OCI-LY1 (cell line): ENCODE data around the gene SETD1A.

ENCODE experiments used
- H2AFZ ChIP-seq: fragments of 200-600 bp; sonication (generic), shearing (Covaris generic); 2 replicates; pipeline ENCODE4 v1.6.0; 2014; ENCODE audit warnings: antibody characterized with exemption, mild to moderate bottlenecking, low read length
- H3F3A ChIP-seq: fragments of 200-600 bp; sonication (generic), shearing (Covaris generic); 2 replicates; pipeline ENCODE4 v1.6.0; 2014; ENCODE audit warnings: mild to moderate bottlenecking, antibody characterized with exemption, low read length, moderate library complexity; ENCODE audit not compliant: insufficient read depth
- H3K27ac ChIP-seq: fragments of 200-600 bp; sonication (generic); 2 replicates; pipeline ENCODE4 v1.5.1; 2014; ENCODE audit warnings: low read length, mixed run types, mild to moderate bottlenecking, low read depth; ENCODE audit not compliant: poor library complexity, severe bottlenecking
- H3K27me3 ChIP-seq: fragments of 200-600 bp; sonication (generic); 2 replicates; pipeline ENCODE4 v1.6.0; 2014; ENCODE audit warnings: antibody characterized with exemption, mild to moderate bottlenecking, low read length, moderate library complexity; ENCODE audit not compliant: insufficient read depth
- H3K36me3 ChIP-seq: fragments of 200-600 bp; sonication (generic); 2 replicates; pipeline ENCODE4 v1.6.1; 2014; ENCODE audit warnings: mild to moderate bottlenecking, antibody characterized with exemption, low read length, moderate library complexity, mixed read lengths; ENCODE audit not compliant: insufficient read depth
- H3K4me1 ChIP-seq: fragments of 200-600 bp; sonication (generic); 2 replicates; pipeline ENCODE4 v1.5.1; 2014; ENCODE audit warnings: mild to moderate bottlenecking, low read length, moderate library complexity; ENCODE audit not compliant: insufficient read depth, severe bottlenecking
- H3K4me2 ChIP-seq: fragments of 200-600 bp; sonication (generic), shearing (Covaris generic); 2 replicates; pipeline ENCODE4 v1.6.1; 2014; ENCODE audit warnings: low read length
- H3K4me3 ChIP-seq: fragments of 200-600 bp; sonication (generic); 2 replicates; pipeline ENCODE4 v1.5.1; 2014; ENCODE audit warnings: low read length, low read depth, mild to moderate bottlenecking, mixed read lengths; ENCODE audit not compliant: poor library complexity, severe bottlenecking
- H3K79me2 ChIP-seq: fragments of 200-600 bp; shearing (Covaris generic); 2 replicates; pipeline ENCODE4 v1.6.1; 2016; ENCODE audit warnings: mixed run types, low read length, mixed read lengths; ENCODE audit not compliant: insufficient read depth
- H3K9ac ChIP-seq: fragments of 200-600 bp; sonication (generic), shearing (Covaris generic); 2 replicates; pipeline ENCODE4 v1.6.1; 2014; ENCODE audit warnings: mild to moderate bottlenecking, low read length, mixed read lengths
- H3K9me2 ChIP-seq: fragments of 200-600 bp; sonication (generic), shearing (Covaris generic); 2 replicates; pipeline ENCODE4 v1.6.1; 2014; ENCODE audit warnings: low read depth, mild to moderate bottlenecking, low read length, mixed read lengths
- H3K9me3 ChIP-seq: fragments of 200-600 bp; shearing (Covaris generic); 2 replicates; pipeline ENCODE4 v1.6.1; 2014; ENCODE audit warnings: low read length, mixed read lengths
- H4K20me1 ChIP-seq: fragments of 200-600 bp; sonication (generic), shearing (Covaris generic); 2 replicates; pipeline ENCODE4 v1.6.0; 2016; ENCODE audit warnings: mild to moderate bottlenecking, low read length; ENCODE audit not compliant: insufficient read depth
- CTCF ChIP-seq: fragments of 200-600 bp; sonication (generic), shearing (Covaris generic); IDR thresholded peaks from 2 replicates; pipeline ENCODE4 v1.5.1; 2017; ENCODE audit warnings: mild to moderate bottlenecking, antibody characterized with exemption, low read length, moderate library complexity, mixed read lengths
- EZH2 ChIP-seq: fragments of 200-600 bp; sonication (generic), shearing (Covaris generic); IDR thresholded peaks from 2 replicates; pipeline ENCODE4 v1.8.0; 2017; ENCODE audit warnings: borderline replicate concordance, mixed run types, mild to moderate bottlenecking, antibody characterized with exemption, low read length, moderate library complexity, mixed read lengths

Gene SETD1A

GRCh38 chr16:30914830-30915229, 42.7 kb upstream of the SETD1A start:
- H3K9me2 ChIP-seq = no peaks in the 10 kb centered on the region
- no peaks in the 10 kb centered on the region for H3K9me3 ChIP-seq
- no peaks in the 10 kb centered on the region for H3K27me3 ChIP-seq
- no peak overlapping the region for H3K9ac ChIP-seq
- H3K4me1 ChIP-seq = no peaks in the 10 kb centered on the region
- H2AFZ ChIP-seq = no peak overlapping the region
- no peak overlapping the region for H3K4me3 ChIP-seq
- H4K20me1 ChIP-seq = no peaks in the 10 kb centered on the region
- H3F3A ChIP-seq = no peaks in the 10 kb centered on the region
- H3K36me3 ChIP-seq = no peaks in the 10 kb centered on the region
- TF ChIP-seq CTCF (no peak), EZH2 (no peak)
- no peak overlapping the region for H3K27ac ChIP-seq
- H3K79me2 ChIP-seq = no peaks in the 10 kb centered on the region
- H3K4me2 ChIP-seq = no peak overlapping the region

GRCh38 chr16:30918614-30919013, 38.9 kb upstream of the SETD1A start:
- no peak overlapping the region for H3K4me3 ChIP-seq
- H3K4me2 ChIP-seq = no peak overlapping the region

GRCh38 chr16:30920891-30921290, 36.7 kb upstream of the SETD1A start:
- TF ChIP-seq CTCF (no peak), EZH2 (no peak)
- Histone ChIP-seq H3K27me3 (no peaks in the 10 kb centered on the region), H3K4me3 (no peak overlapping the region), H2AFZ (no peak overlapping the region), H3K4me1 (peaks cover 19% of the 10 kb centered on the region), H3K9me3 (no peaks in the 10 kb centered on the region), H3K27ac (no peak overlapping the region), H4K20me1 (no peaks in the 10 kb centered on the region), H3K4me2 (no peak overlapping the region), H3K9me2 (no peaks in the 10 kb centered on the region), H3K36me3 (no peaks in the 10 kb centered on the region), H3K9ac (no peak overlapping the region), H3K79me2 (no peaks in the 10 kb centered on the region), H3F3A (no peaks in the 10 kb centered on the region)

More at GRCh38 chr16:30918614-30919013, 38.9 kb upstream of the SETD1A start:
- no peak overlapping the region for H2AFZ ChIP-seq
- no peaks in the 10 kb centered on the region for H3F3A ChIP-seq
- TF ChIP-seq EZH2 (no peak), CTCF (no peak)
- no peaks in the 10 kb centered on the region for H4K20me1 ChIP-seq
- H3K4me1 ChIP-seq = peaks cover 6% of the 10 kb centered on the region
- H3K36me3 ChIP-seq = no peaks in the 10 kb centered on the region
- no peaks in the 10 kb centered on the region for H3K9me2 ChIP-seq
- H3K79me2 ChIP-seq = no peaks in the 10 kb centered on the region
- H3K9me3 ChIP-seq = no peaks in the 10 kb centered on the region
- H3K27me3 ChIP-seq = no peaks in the 10 kb centered on the region
- no peak overlapping the region for H3K27ac ChIP-seq
- no peak overlapping the region for H3K9ac ChIP-seq
